ENCODE data around the gene MED4. TPM values are rescaled to one million over a fixed set of nuclear protein-coding genes. Genes with fewer than 3 reads are reported as not detected.

Gene MED4
- total and polyA plus RNA-seq, 2 of the 8 experiments (the other 6 are each of a cell fraction or from before 2014, with no cell fraction given) = 25.7 to 48.1 TPM

DNA sequence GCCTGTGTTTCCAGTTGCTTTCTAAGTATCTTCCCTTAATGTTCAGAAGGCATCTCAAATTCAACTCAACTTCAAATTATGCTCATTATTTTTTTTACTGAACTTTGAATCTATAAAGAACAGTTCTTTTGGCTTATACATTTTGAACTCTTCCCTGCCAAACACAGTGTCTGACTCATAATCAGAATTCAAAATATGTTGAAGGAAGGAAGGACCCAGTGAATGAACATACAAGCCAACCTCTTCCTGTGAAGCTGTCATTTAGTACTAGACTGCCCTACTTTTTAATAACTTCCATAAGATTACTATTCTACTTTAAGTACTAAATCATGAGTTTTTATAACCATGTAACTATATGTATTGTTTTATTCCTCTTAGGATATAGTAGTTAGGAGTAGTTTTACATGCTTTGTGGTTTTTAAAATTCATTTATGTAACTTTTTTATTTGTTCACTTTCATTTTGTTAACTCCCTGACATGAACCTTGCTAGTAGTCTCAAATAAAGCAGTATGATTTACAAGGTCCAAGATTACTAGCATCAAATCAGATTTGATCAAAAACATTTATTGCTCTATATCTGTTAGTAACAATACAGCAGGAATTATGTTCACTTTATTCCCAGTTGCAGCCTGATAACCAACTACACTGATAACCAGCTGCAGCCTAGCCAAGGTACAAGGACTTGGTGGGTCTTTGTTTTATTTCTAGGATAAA lies 51.0 kb downstream of the MED4 start (continued):
- no peak for TF ChIP-seq RNF2 (IDR thresholded peaks at IDR 0.05; ENCODE audit: borderline replicate concordance, low read depth, low read length, missing control alignments, poor library complexity, severe bottlenecking)
- no peak for TF ChIP-seq BCL11A (IDR thresholded peaks at IDR 0.05; ENCODE audit: low read depth in 2 of 2, low read length in 2 of 2)
